HCT116 (cell line): ENCODE data around the gene ATP10B. TPM values are rescaled to one million over a fixed set of nuclear protein-coding genes. Genes with fewer than 3 reads are reported as not detected.

Experiments used
- ATAC-seq: fragments of 200-7000 bp; cut with Tn5 transposase; 2 replicates; pipeline ENCODE4 v1.9.1; 2020; ENCODE audit warnings: mild to moderate bottlenecking, moderate library complexity
- BruUV-seq: library from RNA; stranded (reverse); fragments of 400-500 nt; replicated peaks from 2 replicates; lab custom pipeline; 2021; lab: Mats Ljungman, UMichigan
- CTCF ChIA-PET: fragments of 300-600 bp; sonication (Branson Sonifier 250); formaldehyde crosslinking; loops from one replicate; lab custom pipeline; 2021; ENCODE audit warnings: antibody characterized with exemption; lab: Charles Lee
- POLR2A ChIA-PET: fragments of 300-600, 350-600 bp; sonication (Branson Sonifier 250); formaldehyde crosslinking; loops from one replicate; lab custom pipeline; 2021; ENCODE audit warnings: antibody characterized with exemption; lab: Charles Lee
- RAD21 ChIA-PET, 2 experiments: fragments of 300-600 bp; sonication (Branson Sonifier 250); formaldehyde crosslinking; loops; one replicate each; lab custom pipeline; 2023; ENCODE audit warnings: low total read pairs in 2 of 2; ENCODE audit not compliant: uncharacterized antibody in 2 of 2, unreplicated experiment in 2 of 2, low non-redundant PET in 1 of 2; lab: Charles Lee
- DNase-seq: peaks from one replicate; pipeline ENCODE4 v3.0.0-alpha.2; 2010; ENCODE audit warnings: low read depth, low spot score
- H2AFZ ChIP-seq: fragments of 200-600 bp; shearing (Covaris generic), sonication (generic); 2 replicates; pipeline ENCODE4 v1.6.1; 2017; ENCODE audit warnings: low read depth, mixed run types, mixed read lengths, antibody characterized with exemption, low read length; ENCODE audit not compliant: poor library complexity, severe bottlenecking
- H3K27ac ChIP-seq: 2 replicates; pipeline ENCODE4 v1.5.1; 2012; ENCODE audit warnings: low read depth, low read length
- H3K27me3 ChIP-seq: fragments of 200-600 bp; sonication (generic); 2 replicates; pipeline ENCODE4 v1.6.1; 2016; ENCODE audit warnings: mixed run types, low read length, mixed read lengths; ENCODE audit not compliant: insufficient read depth
- H3K36me3 ChIP-seq, 2 experiments: fragments of 200-500 bp in 1 of 2; fragments of 200-600 bp in 1 of 2; sonication (Bioruptor generic) in 1 of 2; sonication (generic) in 1 of 2; 2 replicates each; pipeline versions ENCODE4 v1.5.1 to v1.6.1; 2014 to 2016; ENCODE audit warnings: low read length in 2 of 2, inconsistent platforms in 1 of 2, mixed read lengths in 1 of 2, mixed run types in 1 of 2; ENCODE audit not compliant: insufficient read depth in 2 of 2, control insufficient read depth in 1 of 2
- H3K4me1 ChIP-seq, 2 experiments: fragments of 200-600 bp in 1 of 2; sonication (generic) in 1 of 2; 2 replicates each; pipeline versions ENCODE4 v1.5.1 to v1.6.1; 2012 to 2017; ENCODE audit warnings: low read length in 2 of 2, inconsistent platforms in 1 of 2, mild to moderate bottlenecking in 1 of 2, mixed read lengths in 1 of 2, mixed run types in 1 of 2, moderate library complexity in 1 of 2; ENCODE audit not compliant: insufficient read depth in 2 of 2, control insufficient read depth in 1 of 2
- H3K4me2 ChIP-seq: fragments of 200-600 bp; sonication (generic); 2 replicates; pipeline ENCODE4 v1.6.1; 2017; ENCODE audit warnings: mixed run types, low read length, mixed read lengths
- H3K4me3 ChIP-seq, 2 experiments: fragments of 200-600 bp in 1 of 2; sonication (generic) in 1 of 2; replicated peaks in 1 of 2; 2 replicates each; pipeline ENCODE4 v1.5.1; 2011 to 2016; ENCODE audit warnings: low read length in 2 of 2, control low read depth in 1 of 2, low read depth in 1 of 2, mild to moderate bottlenecking in 1 of 2, mixed read lengths in 1 of 2, mixed run types in 1 of 2
- H3K79me2 ChIP-seq: fragments of 200-600 bp; sonication (generic); 2 replicates; pipeline ENCODE4 v1.6.1; 2017; ENCODE audit warnings: mild to moderate bottlenecking, mixed run types, low read length, moderate library complexity, mixed read lengths; ENCODE audit not compliant: insufficient read depth
- H3K9ac ChIP-seq: fragments of 200-600 bp; sonication (generic); 2 replicates; pipeline ENCODE4 v1.6.1; 2016; ENCODE audit warnings: low read length, mixed read lengths
- H3K9me2 ChIP-seq: fragments of 200-600 bp; sonication (generic), shearing (Covaris generic); 2 replicates; pipeline ENCODE4 v1.6.1; 2017; ENCODE audit warnings: mixed run types, mild to moderate bottlenecking, moderate library complexity; ENCODE audit not compliant: insufficient read depth
- H3K9me3 ChIP-seq, 2 experiments: fragments of 200-500 bp in 1 of 2; fragments of 200-600 bp in 1 of 2; sonication (Bioruptor generic) in 1 of 2; sonication (generic) in 1 of 2; 2 replicates each; pipeline ENCODE4 v1.6.1; 2014 to 2017; ENCODE audit warnings: low read length in 2 of 2, mixed read lengths in 2 of 2, inconsistent platforms in 1 of 2, low read depth in 1 of 2, mild to moderate bottlenecking in 1 of 2, mixed run types in 1 of 2, moderate library complexity in 1 of 2; ENCODE audit not compliant: control insufficient read depth in 1 of 2, insufficient read depth in 1 of 2
- H4K20me1 ChIP-seq: fragments of 200-600 bp; sonication (generic), shearing (Covaris generic); 2 replicates; pipeline ENCODE4 v1.6.1; 2017; ENCODE audit warnings: mixed run types, mild to moderate bottlenecking, moderate library complexity; ENCODE audit not compliant: insufficient read depth
- CEBPB ChIP-seq: IDR thresholded peaks from 2 replicates; pipeline ENCODE4 v1.6.1; 2012; ENCODE audit warnings: low read depth
- EZH2 ChIP-seq: fragments of 200-600 bp; sonication (generic); IDR thresholded peaks from 2 replicates; pipeline ENCODE4 v1.6.1; 2017; ENCODE audit warnings: antibody characterized with exemption, mixed run types
- EZH2phosphoT487 ChIP-seq: fragments of 200-600 bp; IDR thresholded peaks from 2 replicates; pipeline ENCODE4 v1.6.1; 2018; ENCODE audit warnings: antibody characterized with exemption, borderline replicate concordance
- FOSL1 ChIP-seq: IDR thresholded peaks from 2 replicates; pipeline ENCODE4 v1.6.1; 2012; ENCODE audit warnings: low read depth
- POLR2A ChIP-seq: IDR thresholded peaks from 2 replicates; pipeline ENCODE4 v1.7.0; 2011; ENCODE audit warnings: borderline replicate concordance; ENCODE audit not compliant: insufficient read depth, insufficient read length; ENCODE audit errors: extremely low read depth
- POLR2AphosphoS5 ChIP-seq: IDR thresholded peaks from 2 replicates; pipeline ENCODE4 v1.6.1; 2011; ENCODE audit warnings: mild to moderate bottlenecking, low read depth, low read length, moderate library complexity
- RAD21 ChIP-seq: IDR thresholded peaks from 2 replicates; pipeline ENCODE4 v1.6.1; 2012; ENCODE audit warnings: low read depth, mild to moderate bottlenecking
- REST ChIP-seq: IDR thresholded peaks from 2 replicates; pipeline ENCODE4 v1.6.1; 2012; ENCODE audit warnings: low read depth
- SRF ChIP-seq: IDR thresholded peaks from 2 replicates; pipeline ENCODE4 v1.6.1; 2012; ENCODE audit warnings: low read depth
- YY1 ChIP-seq: IDR thresholded peaks from 2 replicates; pipeline ENCODE4 v1.6.1; 2011; ENCODE audit warnings: low read length, low read depth, moderate library complexity, mild to moderate bottlenecking; ENCODE audit not compliant: insufficient replicate concordance; ENCODE audit errors: extremely low read depth
- ZFX ChIP-seq: fragments of 450-650 bp; IDR thresholded peaks from 2 replicates; pipeline ENCODE4 v1.6.1; 2017
- ZNF274 ChIP-seq: fragments of 200-500 bp; sonication (Bioruptor generic); IDR thresholded peaks from 2 replicates; pipeline ENCODE4 v1.6.1; 2014; ENCODE audit warnings: mild to moderate bottlenecking, low read depth, low read length, inconsistent platforms
- intact Hi-C: fragments of 100-400 bp; cut with micrococcal nuclease; formaldehyde crosslinking; loops from 2 replicates; pipeline ENCODE4 v1.10.0; 2022
- total RNA-seq: library from RNA; stranded (reverse); gene quantifications from one replicate; pipeline ENCODE4 v1.2.1, GENCODE V29; 2021; ENCODE audit not compliant: unreplicated experiment
- TF ChIP-seq, protein P1 (sequence below): IDR thresholded peaks from 2 replicates; pipeline ENCODE4 v1.6.1; 2011; ENCODE audit warnings: mild to moderate bottlenecking, low read length, moderate library complexity; ENCODE audit not compliant: insufficient replicate concordance; ENCODE audit errors: extremely low read depth
- TF ChIP-seq, protein P2 (sequence below), 3 experiments: fragments of 200-600 bp in 1 of 3; sonication (generic) in 1 of 3; IDR thresholded peaks in 2 of 3; conservative IDR thresholded peaks in 1 of 3; 2 replicates each; pipeline ENCODE4 v1.5.1; 2012 to 2017; ENCODE audit warnings: low read depth in 2 of 3, low read length in 2 of 3, antibody characterized with exemption in 1 of 3, borderline replicate concordance in 1 of 3, control low read depth in 1 of 3, mild to moderate bottlenecking in 1 of 3, mixed read lengths in 1 of 3, mixed run types in 1 of 3, moderate library complexity in 1 of 3; ENCODE audit not compliant: insufficient read depth in 1 of 3
- TF ChIP-seq, protein P3 (sequence below): IDR thresholded peaks from 2 replicates; pipeline ENCODE4 v1.6.1; 2012

ATP10B gene
- total RNA-seq, 1 experiment from 2014 or later, result 0.07 TPM

DNA sequence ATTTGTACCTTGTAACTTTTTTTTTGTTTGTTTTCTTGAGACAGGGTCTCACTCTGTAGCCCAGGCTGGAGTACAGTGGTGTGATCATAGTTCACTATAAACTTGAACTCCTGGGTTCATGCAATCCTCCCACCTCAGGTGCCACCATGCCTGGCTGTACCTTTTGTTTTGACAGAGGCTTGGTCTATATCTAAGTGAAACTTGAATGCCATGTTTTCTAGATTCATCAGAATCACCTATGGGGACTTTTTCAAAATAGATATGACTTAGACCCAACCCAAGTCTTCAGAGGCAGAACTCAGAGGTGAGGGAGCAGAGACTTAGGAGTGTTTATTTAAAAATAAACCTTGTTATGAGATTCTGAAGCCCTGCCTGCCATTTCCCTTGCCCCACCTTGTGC, 301.9 kb downstream of the ATP10B start:
- Histone ChIP-seq H3K4me2 (no peak overlapping the region), H3K27me3 (peaks cover 15% of the 10 kb centered on the region)
- intact Hi-C loops, result no loop called here
- POLR2A ChIA-PET, result no interaction called here
- BruUV-seq, result no TSS peak
- CTCF ChIA-PET, result no interaction called here
- TF ChIP-seq YY1 (no peak), CEBPB (no peak), EZH2phosphoT487 (no peak), ZFX (no peak), RAD21 (no peak), FOSL1 (no peak), REST (no peak), POLR2A (no peak), POLR2AphosphoS5 (no peak), SRF (no peak), EZH2 (no peak), ZNF274 (no peak)
- TF ChIP-seq, protein P1, sequence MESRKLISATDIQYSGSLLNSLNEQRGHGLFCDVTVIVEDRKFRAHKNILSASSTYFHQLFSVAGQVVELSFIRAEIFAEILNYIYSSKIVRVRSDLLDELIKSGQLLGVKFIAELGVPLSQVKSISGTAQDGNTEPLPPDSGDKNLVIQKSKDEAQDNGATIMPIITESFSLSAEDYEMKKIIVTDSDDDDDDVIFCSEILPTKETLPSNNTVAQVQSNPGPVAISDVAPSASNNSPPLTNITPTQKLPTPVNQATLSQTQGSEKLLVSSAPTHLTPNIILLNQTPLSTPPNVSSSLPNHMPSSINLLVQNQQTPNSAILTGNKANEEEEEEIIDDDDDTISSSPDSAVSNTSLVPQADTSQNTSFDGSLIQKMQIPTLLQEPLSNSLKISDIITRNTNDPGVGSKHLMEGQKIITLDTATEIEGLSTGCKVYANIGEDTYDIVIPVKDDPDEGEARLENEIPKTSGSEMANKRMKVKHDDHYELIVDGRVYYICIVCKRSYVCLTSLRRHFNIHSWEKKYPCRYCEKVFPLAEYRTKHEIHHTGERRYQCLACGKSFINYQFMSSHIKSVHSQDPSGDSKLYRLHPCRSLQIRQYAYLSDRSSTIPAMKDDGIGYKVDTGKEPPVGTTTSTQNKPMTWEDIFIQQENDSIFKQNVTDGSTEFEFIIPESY, result no peak
- TF ChIP-seq, protein P2, sequence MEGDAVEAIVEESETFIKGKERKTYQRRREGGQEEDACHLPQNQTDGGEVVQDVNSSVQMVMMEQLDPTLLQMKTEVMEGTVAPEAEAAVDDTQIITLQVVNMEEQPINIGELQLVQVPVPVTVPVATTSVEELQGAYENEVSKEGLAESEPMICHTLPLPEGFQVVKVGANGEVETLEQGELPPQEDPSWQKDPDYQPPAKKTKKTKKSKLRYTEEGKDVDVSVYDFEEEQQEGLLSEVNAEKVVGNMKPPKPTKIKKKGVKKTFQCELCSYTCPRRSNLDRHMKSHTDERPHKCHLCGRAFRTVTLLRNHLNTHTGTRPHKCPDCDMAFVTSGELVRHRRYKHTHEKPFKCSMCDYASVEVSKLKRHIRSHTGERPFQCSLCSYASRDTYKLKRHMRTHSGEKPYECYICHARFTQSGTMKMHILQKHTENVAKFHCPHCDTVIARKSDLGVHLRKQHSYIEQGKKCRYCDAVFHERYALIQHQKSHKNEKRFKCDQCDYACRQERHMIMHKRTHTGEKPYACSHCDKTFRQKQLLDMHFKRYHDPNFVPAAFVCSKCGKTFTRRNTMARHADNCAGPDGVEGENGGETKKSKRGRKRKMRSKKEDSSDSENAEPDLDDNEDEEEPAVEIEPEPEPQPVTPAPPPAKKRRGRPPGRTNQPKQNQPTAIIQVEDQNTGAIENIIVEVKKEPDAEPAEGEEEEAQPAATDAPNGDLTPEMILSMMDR (IDR thresholded peaks at IDR 0.05 in 2 of 3, conservative IDR thresholded peaks at IDR 0.05 in 1 of 3; ENCODE audit: borderline replicate concordance in 1 of 3, insufficient read depth in 1 of 3, low read depth in 2 of 3, low read length in 2 of 3), result no peak
- TF ChIP-seq, protein P3, sequence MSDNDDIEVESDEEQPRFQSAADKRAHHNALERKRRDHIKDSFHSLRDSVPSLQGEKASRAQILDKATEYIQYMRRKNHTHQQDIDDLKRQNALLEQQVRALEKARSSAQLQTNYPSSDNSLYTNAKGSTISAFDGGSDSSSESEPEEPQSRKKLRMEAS, result no peak
- TF ChIP-seq, all 23 proteins: peak for 0
- Histone ChIP-seq H3K36me3 (no peaks in the 10 kb centered on the region), H3K27ac (no peak overlapping the region), H3K4me1 (no peaks in the 10 kb centered on the region), H3K9ac (no peak overlapping the region), H3K9me2 (no peaks in the 10 kb centered on the region), H3K4me3 (no peak overlapping the region), H3K9me3 (no peaks in the 10 kb centered on the region), H3K79me2 (no peaks in the 10 kb centered on the region), H2AFZ (no peak overlapping the region), H4K20me1 (no peaks in the 10 kb centered on the region)
- ATAC-seq (no peak), DNase-seq (no peak)
- RAD21 ChIA-PET, result no interaction called here
